ENCODE data around the gene NIM1K.

Gene NIM1K

DNA sequence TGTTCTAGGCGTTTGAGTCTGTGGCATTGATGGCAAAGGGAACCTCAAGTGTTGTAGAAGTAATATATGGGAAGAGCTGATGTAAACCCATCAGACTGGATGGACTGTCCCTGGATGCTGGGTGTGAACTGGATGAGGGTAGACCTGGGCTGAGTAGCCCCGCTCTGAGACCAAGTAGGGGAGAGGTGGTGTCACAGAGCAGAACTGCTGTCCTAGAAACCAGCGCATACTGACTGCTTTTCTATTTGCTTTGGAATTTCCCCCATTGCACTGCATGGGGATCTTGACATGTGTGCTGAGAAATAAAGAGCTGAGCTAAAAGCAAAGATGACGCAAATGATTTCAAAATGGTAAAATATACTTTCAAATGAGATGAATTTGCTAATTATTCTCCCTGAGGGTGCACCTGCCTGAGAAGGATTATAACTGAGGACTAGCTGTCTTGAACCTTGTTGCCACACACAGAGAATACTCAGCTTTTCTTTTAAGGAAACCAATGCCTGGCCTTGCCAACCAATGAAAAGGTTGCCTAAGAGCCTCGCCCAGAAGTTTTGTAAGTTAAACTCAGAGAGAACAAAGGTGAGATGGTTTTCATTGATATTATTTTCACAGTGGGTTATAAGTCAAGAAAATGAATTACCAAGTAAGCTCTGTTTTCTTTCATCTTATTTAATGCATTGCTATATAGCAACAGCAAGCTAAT, 44.8 kb downstream of the NIM1K start:
- no peak for DNase-seq (ENCODE audit: low read depth)
- no peak overlapping the region for H3K4me3 ChIP-seq (ENCODE audit: low read length)
- TF ChIP-seq, protein P1, sequence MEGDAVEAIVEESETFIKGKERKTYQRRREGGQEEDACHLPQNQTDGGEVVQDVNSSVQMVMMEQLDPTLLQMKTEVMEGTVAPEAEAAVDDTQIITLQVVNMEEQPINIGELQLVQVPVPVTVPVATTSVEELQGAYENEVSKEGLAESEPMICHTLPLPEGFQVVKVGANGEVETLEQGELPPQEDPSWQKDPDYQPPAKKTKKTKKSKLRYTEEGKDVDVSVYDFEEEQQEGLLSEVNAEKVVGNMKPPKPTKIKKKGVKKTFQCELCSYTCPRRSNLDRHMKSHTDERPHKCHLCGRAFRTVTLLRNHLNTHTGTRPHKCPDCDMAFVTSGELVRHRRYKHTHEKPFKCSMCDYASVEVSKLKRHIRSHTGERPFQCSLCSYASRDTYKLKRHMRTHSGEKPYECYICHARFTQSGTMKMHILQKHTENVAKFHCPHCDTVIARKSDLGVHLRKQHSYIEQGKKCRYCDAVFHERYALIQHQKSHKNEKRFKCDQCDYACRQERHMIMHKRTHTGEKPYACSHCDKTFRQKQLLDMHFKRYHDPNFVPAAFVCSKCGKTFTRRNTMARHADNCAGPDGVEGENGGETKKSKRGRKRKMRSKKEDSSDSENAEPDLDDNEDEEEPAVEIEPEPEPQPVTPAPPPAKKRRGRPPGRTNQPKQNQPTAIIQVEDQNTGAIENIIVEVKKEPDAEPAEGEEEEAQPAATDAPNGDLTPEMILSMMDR (conservative IDR thresholded peaks at IDR 0.05; ENCODE audit: low read depth, low read length), result no peak

GRCh38 chr5:43242196-43242595, 50.2 kb downstream of the NIM1K start:
- no peak overlapping the region for H3K4me3 ChIP-seq (ENCODE audit: low read length)
- TF ChIP-seq, protein P1 (conservative IDR thresholded peaks at IDR 0.05; ENCODE audit: low read depth, low read length), result no peak
- no peak for DNase-seq (ENCODE audit: low read depth)

DNA sequence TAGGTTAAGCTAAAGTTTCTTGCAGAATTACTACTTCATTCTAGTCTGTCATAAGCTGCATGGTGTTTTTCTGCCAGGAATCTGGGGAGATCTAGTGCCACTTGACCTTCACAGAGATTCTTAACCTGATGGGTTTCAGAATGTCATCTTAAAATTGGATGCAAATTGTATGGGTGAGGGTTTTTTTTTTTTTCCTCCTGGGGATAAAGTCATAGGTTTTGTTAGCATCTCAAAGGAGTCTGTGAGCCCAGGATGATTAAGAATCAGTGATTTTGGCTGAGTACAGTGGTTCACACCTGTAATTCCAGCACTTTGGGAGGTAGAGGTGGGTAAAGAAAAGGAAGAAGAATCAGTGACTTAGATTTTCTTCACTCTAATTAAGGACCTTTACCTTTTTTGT, 51.2 kb downstream of the NIM1K start:
- TF ChIP-seq, protein P1 (conservative IDR thresholded peaks at IDR 0.05; ENCODE audit: low read depth, low read length), result no peak
- DNase-seq (ENCODE audit: low read depth), result no peak
- no peak overlapping the region for H3K4me3 ChIP-seq (ENCODE audit: low read length)

DNA sequence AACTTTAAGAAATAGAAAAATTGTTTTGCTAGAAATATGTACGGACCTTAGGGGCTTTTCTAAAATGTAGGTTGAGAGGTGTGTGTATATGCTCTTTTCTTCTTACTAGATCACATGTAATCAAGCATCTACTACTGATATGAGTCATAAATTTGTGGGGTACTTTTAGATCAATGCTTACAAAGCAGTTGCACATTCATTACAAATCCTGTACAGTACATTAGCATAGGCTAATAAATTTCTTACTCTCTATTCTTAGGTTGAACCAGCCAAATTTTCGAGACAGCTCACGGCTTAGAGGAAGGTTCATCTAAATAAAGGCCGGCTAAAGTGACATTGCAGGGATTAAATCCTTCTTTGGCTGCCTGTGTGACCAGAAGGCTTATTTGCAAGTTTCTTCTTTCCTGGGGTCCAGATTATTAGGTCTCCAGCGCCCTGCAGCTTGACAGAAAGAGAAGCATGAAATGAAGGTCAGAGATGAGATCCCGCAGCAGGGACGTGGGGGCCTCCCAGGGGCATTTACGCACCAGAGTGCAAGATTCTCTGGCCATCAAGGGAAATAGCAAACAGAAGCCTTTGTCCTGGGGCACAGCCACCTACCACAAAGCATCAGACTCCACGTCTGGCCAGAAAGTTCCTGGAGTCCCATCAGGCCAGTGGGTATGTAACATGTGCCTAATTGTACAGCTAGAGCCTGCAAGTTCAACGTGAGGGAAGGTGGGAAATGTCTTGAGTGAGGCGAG, 53.0 kb downstream of the NIM1K start:
- H3K4me3 ChIP-seq (ENCODE audit: low read length), result no peak overlapping the region
- TF ChIP-seq, protein P1 (conservative IDR thresholded peaks at IDR 0.05; ENCODE audit: low read depth, low read length), result no peak
- DNase-seq (ENCODE audit: low read depth), result no peak

DNA sequence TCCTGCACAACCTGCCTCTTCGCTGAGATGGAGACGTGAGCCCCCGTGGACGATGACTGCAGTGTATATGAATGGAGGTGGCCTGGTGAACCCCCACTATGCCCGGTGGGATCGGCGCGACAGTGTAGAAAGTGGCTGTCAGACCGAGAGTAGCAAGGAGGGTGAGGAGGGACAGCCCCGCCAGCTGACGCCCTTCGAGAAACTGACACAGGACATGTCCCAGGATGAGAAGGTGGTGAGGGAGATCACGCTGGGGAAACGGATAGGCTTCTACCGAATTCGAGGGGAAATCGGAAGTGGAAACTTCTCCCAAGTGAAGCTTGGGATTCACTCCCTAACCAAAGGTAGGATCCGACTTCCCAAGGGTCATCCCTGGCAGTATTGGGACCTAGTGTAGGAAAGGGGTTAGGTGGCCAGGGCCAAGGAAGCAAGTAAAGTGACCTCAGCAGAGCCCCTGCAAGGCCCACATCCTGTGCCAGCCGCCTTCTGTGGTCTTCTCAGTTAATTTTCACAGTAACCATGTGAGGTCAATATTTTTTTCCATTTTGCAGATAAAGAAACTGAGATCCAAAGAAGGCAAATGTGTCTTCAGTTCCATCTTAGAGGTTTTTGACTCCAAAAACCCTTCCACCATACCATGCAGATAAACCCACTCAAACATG, 53.8 kb downstream of the NIM1K start:
- no peak overlapping the region for H3K4me3 ChIP-seq (ENCODE audit: low read length)
- TF ChIP-seq, protein P1 (conservative IDR thresholded peaks at IDR 0.05; ENCODE audit: low read depth, low read length), result no peak
- no peak for DNase-seq (ENCODE audit: low read depth)

DNA sequence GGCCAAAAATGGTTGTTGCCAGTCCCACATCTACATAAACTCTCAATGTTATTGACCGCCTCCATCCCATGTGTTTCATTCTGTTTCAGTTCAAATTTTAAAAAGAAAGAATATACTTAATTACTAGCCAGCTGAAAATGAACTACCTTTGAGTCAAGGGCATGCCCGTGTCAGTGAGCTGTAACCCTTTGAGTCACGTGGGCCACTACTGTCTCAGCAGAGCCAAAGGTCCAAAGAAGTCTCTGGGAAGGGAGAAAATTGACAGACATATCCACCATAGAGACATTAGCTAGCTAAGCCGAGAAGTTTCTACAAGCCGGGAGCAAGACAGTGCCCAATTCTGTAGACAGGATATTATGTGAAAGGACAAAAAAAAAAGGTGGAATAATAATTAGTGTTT, 59.7 kb downstream of the NIM1K start:
- H3K4me3 ChIP-seq (ENCODE audit: low read length), result no peak overlapping the region
- TF ChIP-seq, protein P1 (conservative IDR thresholded peaks at IDR 0.05; ENCODE audit: low read depth, low read length), result no peak
- DNase-seq (ENCODE audit: low read depth), result no peak
